Measurements from ENCODE around the gene MPHOSPH10.
"Not testable (repeated sequence)": the region's sequence is repeated elsewhere in the genome, so short reads cannot be mapped to it uniquely, and the experiment has no call there.

The MPHOSPH10 gene

GRCh38 chr2:71125506-71126294, 4.7 kb upstream of the MPHOSPH10 start:
- TF ChIP-seq CTCF (IDR thresholded peaks at IDR 0.05; ENCODE audit: low read depth, low read length): no peak
- no peaks in the 10 kb centered on the region for H3K4me1 ChIP-seq
- no peaks in the 10 kb centered on the region for H3K9me3 ChIP-seq
- no peaks in the 10 kb centered on the region for H3K27me3 ChIP-seq
- H3K36me3 ChIP-seq: no peaks in the 10 kb centered on the region
- no peak overlapping the region for H3K4me3 ChIP-seq (ENCODE audit: low read depth, low read length)
- no peak for DNase-seq

GRCh38 chr2:71126957-71127356, 3.5 kb upstream of the MPHOSPH10 start:
- no peak overlapping the region for H3K4me3 ChIP-seq (ENCODE audit: low read depth, low read length)
- no peaks in the 10 kb centered on the region for H3K36me3 ChIP-seq
- no peaks in the 10 kb centered on the region for H3K27me3 ChIP-seq
- H3K9me3 ChIP-seq: no peaks in the 10 kb centered on the region
- no peak for TF ChIP-seq CTCF (IDR thresholded peaks at IDR 0.05; ENCODE audit: low read depth, low read length)
- DNase-seq: no peak
- no peaks in the 10 kb centered on the region for H3K4me1 ChIP-seq

GRCh38 chr2:71129114-71129901, 1.1 kb upstream of the MPHOSPH10 start:
- TF ChIP-seq CTCF (IDR thresholded peaks at IDR 0.05; ENCODE audit: low read depth, low read length): no peak
- Histone ChIP-seq H3K9me3 (no peaks in the 10 kb centered on the region), H3K4me1 (no peaks in the 10 kb centered on the region), H3K36me3 (peaks cover 6% of the 10 kb centered on the region; the same call in 1 of the 2 replicates), H3K4me3 (ENCODE audit: low read depth, low read length) (peak overlapping the region; percentile 74), H3K27me3 (no peaks in the 10 kb centered on the region)
- DNase-seq: no peak

GRCh38 chr2:71129902-71130151, 607 bp upstream of the MPHOSPH10 start:
- Histone ChIP-seq H3K36me3 (peaks cover 6% of the 10 kb centered on the region; the same call in 1 of the 2 replicates), H3K27me3 (no peaks in the 10 kb centered on the region), H3K4me3 (ENCODE audit: low read depth, low read length) (peak overlapping the region; percentile 74), H3K4me1 (no peaks in the 10 kb centered on the region), H3K9me3 (no peaks in the 10 kb centered on the region)
- TF ChIP-seq CTCF (IDR thresholded peaks at IDR 0.05; ENCODE audit: low read depth, low read length): no peak
- DNase-seq: no peak

GRCh38 chr2:71130905-71131244, 441 bp downstream of the MPHOSPH10 start:
- no peak for DNase-seq
- Histone ChIP-seq H3K4me3 (ENCODE audit: low read depth, low read length) (peak overlapping the region; percentile 74), H3K36me3 (peaks cover 6% of the 10 kb centered on the region; the same call in 1 of the 2 replicates), H3K27me3 (no peaks in the 10 kb centered on the region), H3K9me3 (no peaks in the 10 kb centered on the region), H3K4me1 (no peaks in the 10 kb centered on the region)
- no peak for TF ChIP-seq CTCF (IDR thresholded peaks at IDR 0.05; ENCODE audit: low read depth, low read length)

GRCh38 chr2:71131387-71132166, 1.1 kb downstream of the MPHOSPH10 start:
- not testable (repeated sequence) for DNase-seq, H3K4me1 ChIP-seq, H3K36me3 ChIP-seq, H3K27me3 ChIP-seq, H3K9me3 ChIP-seq
- peak overlapping the region; percentile 74 for H3K4me3 ChIP-seq (ENCODE audit: low read depth, low read length)

Measured in BE2C (cell line).